ENCODE data around the gene SLC20A1.

Gene SLC20A1

DNA sequence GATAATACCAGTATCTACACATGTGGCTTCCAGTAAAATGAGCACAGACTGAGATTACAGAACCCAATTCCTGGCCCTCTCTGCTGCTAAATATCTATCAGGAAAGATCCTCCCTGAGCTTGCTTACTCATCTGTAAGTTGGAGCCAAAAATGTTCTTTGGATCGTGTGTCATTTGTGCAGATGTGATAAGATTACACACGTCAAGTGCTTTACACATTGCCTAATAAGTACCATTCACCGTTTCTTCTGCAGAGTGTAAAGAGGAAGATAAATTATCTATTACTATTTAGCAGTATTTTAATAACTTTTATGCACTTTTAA lies 23.2 kb upstream of the SLC20A1 start:
- H3K27me3 ChIP-seq (ENCODE audit: control insufficient read depth, low read length), result peaks cover 1% of the 10 kb centered on the region; the same call in 1 of the 2 replicates
- no peaks in the 10 kb centered on the region for H3K36me3 ChIP-seq (ENCODE audit: control insufficient read depth, low read length)
- H3F3A ChIP-seq (ENCODE audit: control insufficient read depth, insufficient read depth), result no peaks in the 10 kb centered on the region
- H3K9me3 ChIP-seq (ENCODE audit: control insufficient read depth, insufficient read depth, low read length), result no peaks in the 10 kb centered on the region
- TF ChIP-seq, protein P1, sequence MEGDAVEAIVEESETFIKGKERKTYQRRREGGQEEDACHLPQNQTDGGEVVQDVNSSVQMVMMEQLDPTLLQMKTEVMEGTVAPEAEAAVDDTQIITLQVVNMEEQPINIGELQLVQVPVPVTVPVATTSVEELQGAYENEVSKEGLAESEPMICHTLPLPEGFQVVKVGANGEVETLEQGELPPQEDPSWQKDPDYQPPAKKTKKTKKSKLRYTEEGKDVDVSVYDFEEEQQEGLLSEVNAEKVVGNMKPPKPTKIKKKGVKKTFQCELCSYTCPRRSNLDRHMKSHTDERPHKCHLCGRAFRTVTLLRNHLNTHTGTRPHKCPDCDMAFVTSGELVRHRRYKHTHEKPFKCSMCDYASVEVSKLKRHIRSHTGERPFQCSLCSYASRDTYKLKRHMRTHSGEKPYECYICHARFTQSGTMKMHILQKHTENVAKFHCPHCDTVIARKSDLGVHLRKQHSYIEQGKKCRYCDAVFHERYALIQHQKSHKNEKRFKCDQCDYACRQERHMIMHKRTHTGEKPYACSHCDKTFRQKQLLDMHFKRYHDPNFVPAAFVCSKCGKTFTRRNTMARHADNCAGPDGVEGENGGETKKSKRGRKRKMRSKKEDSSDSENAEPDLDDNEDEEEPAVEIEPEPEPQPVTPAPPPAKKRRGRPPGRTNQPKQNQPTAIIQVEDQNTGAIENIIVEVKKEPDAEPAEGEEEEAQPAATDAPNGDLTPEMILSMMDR (IDR thresholded peaks at IDR 0.05; ENCODE audit: low read depth, low read length, poor library complexity, severe bottlenecking), result no peak
- no peak for TF ChIP-seq EZH2phosphoT487 (IDR thresholded peaks at IDR 0.05; ENCODE audit: borderline replicate concordance, low read length)
- no peak overlapping the region for H3K27ac ChIP-seq (ENCODE audit: low read depth, low read length)
- H4K20me1 ChIP-seq (ENCODE audit: control insufficient read depth, insufficient read depth, low read depth, low read length), result no peaks in the 10 kb centered on the region
- H3K4me1 ChIP-seq (ENCODE audit: control insufficient read depth, low read length), result peaks cover 7% of the 10 kb centered on the region; the same call in 1 of the 2 replicates
- H3K79me2 ChIP-seq (ENCODE audit: control insufficient read depth, low read length), result no peaks in the 10 kb centered on the region
- H3K4me3 ChIP-seq (ENCODE audit: low read length), result no peak overlapping the region
- H3K4me2 ChIP-seq (ENCODE audit: low read length), result no peak overlapping the region
- no peaks in the 10 kb centered on the region for H3K9me2 ChIP-seq (replicated peaks; ENCODE audit: control insufficient read depth, low read length)

DNA sequence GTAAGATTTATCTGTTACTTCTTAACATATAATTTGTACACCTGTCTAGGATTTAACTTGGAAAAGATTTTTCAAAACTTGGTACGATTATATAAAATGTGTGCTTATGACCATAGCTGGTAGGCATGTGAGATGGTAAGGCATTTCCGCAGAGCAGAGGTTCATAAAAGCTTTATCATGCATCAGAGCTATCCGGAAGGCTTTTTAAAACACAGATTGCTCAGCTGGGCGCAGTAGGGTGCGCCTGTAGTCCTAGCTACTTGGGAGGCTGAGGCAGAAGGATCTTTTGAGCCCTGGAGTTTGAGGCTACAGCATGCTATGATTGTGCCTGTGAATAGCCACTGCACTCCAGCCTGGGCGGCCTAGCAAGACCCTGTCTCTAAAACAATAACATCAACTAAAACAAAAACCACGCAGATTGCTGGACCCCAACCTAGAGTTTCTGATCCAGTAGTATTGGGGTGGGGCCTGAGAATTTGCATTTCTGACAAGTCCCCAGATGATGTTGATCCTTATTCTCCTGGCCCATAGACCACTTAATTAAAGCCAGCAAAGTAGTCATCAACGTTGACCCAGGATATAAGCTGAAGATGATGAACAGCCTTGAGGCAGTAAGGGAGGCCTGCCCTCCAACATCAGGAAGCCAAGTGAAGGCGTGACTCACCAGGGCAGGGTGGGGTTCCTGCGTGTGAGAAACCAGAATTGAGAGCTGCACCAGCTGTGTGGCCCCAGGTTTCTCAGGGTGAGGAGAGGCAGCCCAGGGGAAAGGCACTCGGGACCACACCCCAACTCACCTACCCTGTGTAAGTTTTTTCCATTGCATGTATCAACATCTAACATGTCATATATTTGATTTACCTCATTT lies 21.6 kb upstream of the SLC20A1 start:
- Histone ChIP-seq H3F3A (ENCODE audit: control insufficient read depth, insufficient read depth) (no peaks in the 10 kb centered on the region), H3K36me3 (ENCODE audit: control insufficient read depth, low read length) (no peaks in the 10 kb centered on the region), H3K27ac (ENCODE audit: low read depth, low read length) (no peak overlapping the region), H3K4me1 (ENCODE audit: control insufficient read depth, low read length) (peaks cover 7% of the 10 kb centered on the region; the same call in 1 of the 2 replicates), H3K9me3 (ENCODE audit: control insufficient read depth, insufficient read depth, low read length) (no peaks in the 10 kb centered on the region), H4K20me1 (ENCODE audit: control insufficient read depth, insufficient read depth, low read depth, low read length) (no peaks in the 10 kb centered on the region), H3K4me2 (ENCODE audit: low read length) (no peak overlapping the region), H3K79me2 (ENCODE audit: control insufficient read depth, low read length) (no peaks in the 10 kb centered on the region), H3K4me3 (ENCODE audit: low read length) (no peak overlapping the region), H3K9me2 (replicated peaks; ENCODE audit: control insufficient read depth, low read length) (no peaks in the 10 kb centered on the region), H3K27me3 (ENCODE audit: control insufficient read depth, low read length) (peaks cover 2% of the 10 kb centered on the region; the same call in 1 of the 2 replicates)
- TF ChIP-seq, protein P1 (IDR thresholded peaks at IDR 0.05; ENCODE audit: low read depth, low read length, poor library complexity, severe bottlenecking), result no peak
- TF ChIP-seq EZH2phosphoT487 (IDR thresholded peaks at IDR 0.05; ENCODE audit: borderline replicate concordance, low read length), result no peak

DNA sequence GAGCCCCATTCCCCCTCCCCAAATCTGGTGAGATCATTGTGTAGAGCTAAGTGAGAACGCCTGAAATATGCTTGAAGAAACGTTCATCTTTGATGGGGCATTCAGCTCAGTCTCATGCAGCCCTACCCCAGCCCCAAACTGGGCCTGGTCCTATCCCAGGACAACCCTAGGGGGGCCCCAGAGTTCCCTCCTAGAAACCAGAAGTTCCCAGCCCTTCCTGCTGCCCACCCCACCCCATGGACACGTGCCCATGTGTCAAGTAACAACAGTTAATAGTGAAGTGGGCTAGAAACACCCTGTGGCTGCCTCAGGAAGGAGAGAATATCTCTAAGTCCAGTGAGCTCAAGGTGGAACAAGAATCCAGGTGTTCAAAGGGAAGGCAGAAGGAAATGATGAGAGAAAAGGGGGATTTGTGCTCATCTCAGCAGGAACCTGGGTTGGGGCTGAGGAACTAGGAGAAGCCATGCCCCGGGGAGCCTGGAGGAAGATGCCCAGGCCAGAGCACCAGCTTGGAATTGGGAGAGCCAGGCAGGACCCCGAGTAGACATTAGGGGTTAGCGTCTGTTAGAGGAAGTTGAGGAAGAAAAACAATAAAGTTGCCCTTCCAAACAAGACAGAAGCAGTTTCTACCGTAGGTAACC lies 20.1 kb upstream of the SLC20A1 start:
- Histone ChIP-seq H3K4me3 (ENCODE audit: low read length) (no peak overlapping the region), H3K4me2 (ENCODE audit: low read length) (no peak overlapping the region), H3K9me3 (ENCODE audit: control insufficient read depth, insufficient read depth, low read length) (no peaks in the 10 kb centered on the region), H3K36me3 (ENCODE audit: control insufficient read depth, low read length) (no peaks in the 10 kb centered on the region), H3K27me3 (ENCODE audit: control insufficient read depth, low read length) (peaks cover 13% of the 10 kb centered on the region), H4K20me1 (ENCODE audit: control insufficient read depth, insufficient read depth, low read depth, low read length) (no peaks in the 10 kb centered on the region), H3K27ac (ENCODE audit: low read depth, low read length) (no peak overlapping the region), H3K79me2 (ENCODE audit: control insufficient read depth, low read length) (no peaks in the 10 kb centered on the region), H3K4me1 (ENCODE audit: control insufficient read depth, low read length) (peaks cover 7% of the 10 kb centered on the region), H3K9me2 (replicated peaks; ENCODE audit: control insufficient read depth, low read length) (no peaks in the 10 kb centered on the region), H3F3A (ENCODE audit: control insufficient read depth, insufficient read depth) (no peaks in the 10 kb centered on the region)
- TF ChIP-seq, protein P1 (IDR thresholded peaks at IDR 0.05; ENCODE audit: low read depth, low read length, poor library complexity, severe bottlenecking), result no peak
- TF ChIP-seq EZH2phosphoT487 (IDR thresholded peaks at IDR 0.05; ENCODE audit: borderline replicate concordance, low read length), result no peak
